SK-N-SH treated with all-trans-retinoic acid at 6 μM for 48 hours (cell line): ENCODE measurements around the gene HRH2.

ENCODE experiments used
- ATAC-seq: fragments of 200-7000 bp; cut with Tn5 transposase; 3 replicates; pipeline ENCODE4 v1.9.1; 2020; ENCODE audit warnings: mild to moderate bottlenecking, moderate library complexity
- ARNTL ChIP-seq: fragments of 450-650 bp; formaldehyde crosslinking; IDR thresholded peaks from 2 replicates; pipeline ENCODE4 v1.5.0; 2020; ENCODE audit warnings: low read depth, mild to moderate bottlenecking, moderate library complexity, borderline replicate concordance
- BACH2 ChIP-seq: fragments of 250-450 bp; sonication (Bioruptor Pico); IDR thresholded peaks from 2 replicates; pipeline ENCODE4 v1.9.0; 2021; ENCODE audit warnings: mild to moderate bottlenecking, borderline replicate concordance
- CREB5 ChIP-seq: fragments of 250-450 bp; sonication (Bioruptor Pico); IDR thresholded peaks from 2 replicates; pipeline ENCODE4 v1.5.1; 2020; ENCODE audit warnings: low read depth, mild to moderate bottlenecking, moderate library complexity
- CSDC2 ChIP-seq: fragments of 250-450 bp; sonication (Bioruptor Pico); IDR thresholded peaks from 2 replicates; pipeline ENCODE4 v1.5.0; 2020; ENCODE audit warnings: mild to moderate bottlenecking, moderate library complexity
- CSRNP3 ChIP-seq: fragments of 250-450 bp; sonication (Bioruptor Pico); IDR thresholded peaks from 2 replicates; pipeline ENCODE4 v1.5.1; 2021; ENCODE audit warnings: mild to moderate bottlenecking, moderate library complexity
- ESRRG ChIP-seq: fragments of 250-450 bp; sonication (Bioruptor Pico); IDR thresholded peaks from 2 replicates; pipeline ENCODE4 v1.6.1; 2021; ENCODE audit warnings: mild to moderate bottlenecking
- GLIS3 ChIP-seq: fragments of 250-450 bp; sonication (Bioruptor Pico); IDR thresholded peaks from 2 replicates; pipeline ENCODE4 v1.5.0; 2020; ENCODE audit warnings: mild to moderate bottlenecking, moderate library complexity
- ISL1 ChIP-seq: fragments of 250-450 bp; sonication (Bioruptor Pico); IDR thresholded peaks from 2 replicates; pipeline ENCODE4 v2.1.2; 2022; ENCODE audit warnings: mild to moderate bottlenecking, moderate library complexity
- OSR1 ChIP-seq: fragments of 250-450 bp; sonication (Bioruptor Pico); IDR thresholded peaks from 2 replicates; pipeline ENCODE4 v1.8.0; 2022; ENCODE audit warnings: moderate library complexity, mild to moderate bottlenecking, inconsistent platforms
- PATZ1 ChIP-seq: fragments of 250-450 bp; sonication (Bioruptor Pico); IDR thresholded peaks from 2 replicates; pipeline ENCODE4 v1.8.0; 2020; ENCODE audit warnings: mild to moderate bottlenecking, moderate library complexity, borderline replicate concordance
- PPARA ChIP-seq: fragments of 250-450 bp; sonication (Bioruptor Pico); IDR thresholded peaks from 2 replicates; pipeline ENCODE4 v1.5.0; 2020; ENCODE audit warnings: mild to moderate bottlenecking, borderline replicate concordance
- RARB ChIP-seq: fragments of 250-450 bp; sonication (Bioruptor Pico); IDR thresholded peaks from 2 replicates; pipeline ENCODE4 v1.8.0; 2021; ENCODE audit warnings: mild to moderate bottlenecking, moderate library complexity
- SNAI2 ChIP-seq: fragments of 250-450 bp; sonication (Bioruptor Pico); IDR thresholded peaks from 2 replicates; pipeline ENCODE4 v1.5.0; 2020; ENCODE audit warnings: mild to moderate bottlenecking, moderate library complexity
- TCF4 ChIP-seq: fragments of 250-450 bp; sonication (Bioruptor Pico); IDR thresholded peaks from 2 replicates; pipeline ENCODE4 v1.8.0; 2021; ENCODE audit warnings: mild to moderate bottlenecking, moderate library complexity, borderline replicate concordance
- TSHZ2 ChIP-seq: fragments of 250-450 bp; sonication (Bioruptor Pico); IDR thresholded peaks from 2 replicates; pipeline ENCODE4 v1.5.0; 2020; ENCODE audit warnings: mild to moderate bottlenecking, moderate library complexity
- ZC3H10 ChIP-seq: fragments of 250-450 bp; sonication (Bioruptor Pico); IDR thresholded peaks from 2 replicates; pipeline ENCODE4 v1.5.1; 2021; ENCODE audit warnings: mild to moderate bottlenecking, moderate library complexity
- ZFP3 ChIP-seq: fragments of 250-450 bp; sonication (Bioruptor Pico); IDR thresholded peaks from 2 replicates; pipeline ENCODE4 v1.5.0; 2020; ENCODE audit warnings: mild to moderate bottlenecking, moderate library complexity
- ZFP30 ChIP-seq: fragments of 450-650 bp; formaldehyde crosslinking; IDR thresholded peaks from 2 replicates; pipeline ENCODE4 v1.5.0; 2022; ENCODE audit warnings: mild to moderate bottlenecking, moderate library complexity
- ZNF565 ChIP-seq: fragments of 450-650 bp; formaldehyde crosslinking; conservative IDR thresholded peaks from 2 replicates; pipeline ENCODE4 v1.5.0; 2020; ENCODE audit warnings: low read depth, mild to moderate bottlenecking, moderate library complexity
- ZNF70 ChIP-seq: fragments of 450-650 bp; formaldehyde crosslinking; IDR thresholded peaks from 2 replicates; pipeline ENCODE4 v1.5.0; 2020; ENCODE audit warnings: mild to moderate bottlenecking, moderate library complexity
- ZNF8 ChIP-seq: fragments of 450-650 bp; formaldehyde crosslinking; IDR thresholded peaks from 2 replicates; pipeline ENCODE4 v1.5.0; 2020; ENCODE audit warnings: mild to moderate bottlenecking, moderate library complexity

Gene HRH2

GRCh38 chr5:175683231-175683630 is 25.4 kb downstream of the HRH2 start:
- ATAC-seq: no peak
- TF ChIP-seq GLIS3 (CRISPR knock-in tag): no peak
- TF ChIP-seq OSR1 (CRISPR knock-in tag): no peak
- TF ChIP-seq ZC3H10 (CRISPR knock-in tag): no peak
- no peak for TF ChIP-seq ZNF70 (CRISPR knock-in tag)
- TF ChIP-seq RARB (CRISPR knock-in tag): no peak
- TF ChIP-seq ZNF8: no peak
- no peak for TF ChIP-seq CREB5 (CRISPR knock-in tag)
- TF ChIP-seq ISL1 (CRISPR knock-in tag): no peak
- no peak for TF ChIP-seq ZFP3
- TF ChIP-seq ZNF565: no peak
- TF ChIP-seq CSRNP3: no peak
- TF ChIP-seq BACH2 (CRISPR knock-in tag): no peak
- TF ChIP-seq ARNTL (CRISPR knock-in tag): no peak
- no peak for TF ChIP-seq CSDC2 (CRISPR knock-in tag)
- TF ChIP-seq PPARA (CRISPR knock-in tag): no peak
- no peak for TF ChIP-seq TSHZ2
- TF ChIP-seq ESRRG (CRISPR knock-in tag): no peak
- TF ChIP-seq ZFP30 (CRISPR knock-in tag): no peak
- TF ChIP-seq, all 23 proteins: peak for 0

- TF ChIP-seq ARNTL (CRISPR knock-in tag): no peak
- no peak for TF ChIP-seq TCF4
- TF ChIP-seq ZC3H10 (CRISPR knock-in tag): no peak
- no peak for TF ChIP-seq ZNF70 (CRISPR knock-in tag)
- no peak for TF ChIP-seq GLIS3 (CRISPR knock-in tag)
- no peak for TF ChIP-seq CSRNP3
- no peak for TF ChIP-seq CREB5 (CRISPR knock-in tag)
- no peak for TF ChIP-seq OSR1 (CRISPR knock-in tag)
- no peak for TF ChIP-seq ESRRG (CRISPR knock-in tag)
- TF ChIP-seq ZNF565: no peak
- ATAC-seq: no peak
These were observed 26.1 kb downstream of the HRH2 start for GRCh38 chr5:175683921-175684320.

- ATAC-seq: no peak
- no peak for TF ChIP-seq CSRNP3
- TF ChIP-seq GLIS3 (CRISPR knock-in tag): no peak
- TF ChIP-seq CREB5 (CRISPR knock-in tag): no peak
- no peak for TF ChIP-seq SNAI2 (CRISPR knock-in tag)
- no peak for TF ChIP-seq PATZ1 (CRISPR knock-in tag)
- TF ChIP-seq TCF4: no peak
- TF ChIP-seq CSDC2 (CRISPR knock-in tag): no peak
- TF ChIP-seq PPARA (CRISPR knock-in tag): no peak
- no peak for TF ChIP-seq OSR1 (CRISPR knock-in tag)
- no peak for TF ChIP-seq BACH2 (CRISPR knock-in tag)
- no peak for TF ChIP-seq TSHZ2
These were observed 27.1 kb downstream of the HRH2 start for GRCh38 chr5:175684931-175685330.
